ENCODE data around the gene IRS1. TPM values are rescaled to one million over a fixed set of nuclear protein-coding genes. Genes with fewer than 3 reads are reported as not detected.

IRS1 gene
- total and polyA plus RNA-seq, 8 donors, result 13.3 to 43.5 (median 34.7) TPM

DNA sequence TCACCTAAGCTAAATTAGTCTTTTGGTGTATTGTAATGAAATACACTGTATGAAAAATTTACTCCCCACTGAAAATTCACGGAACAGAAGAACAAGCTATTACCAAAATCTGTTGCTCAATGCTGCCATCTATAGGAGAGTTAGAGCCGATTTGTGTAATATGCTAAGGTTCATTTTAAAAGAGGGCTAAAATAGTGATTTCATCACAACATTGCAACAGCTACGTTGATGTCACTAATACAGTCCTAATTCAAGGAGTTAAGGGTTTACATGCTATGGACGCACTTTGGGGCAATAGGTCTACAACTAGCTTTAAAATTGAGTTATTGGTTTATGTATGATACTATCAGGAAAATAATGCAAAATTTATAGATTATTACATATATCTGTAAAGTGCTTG is 3.0 kb upstream of the IRS1 start:
- peak; percentile 70 to 80 for TF ChIP-seq CTCF (IDR thresholded peaks at IDR 0.05)
- DNase-seq, result peak in 1 of 4 donors; percentile 87

GRCh38 chr2:226800941-226801784 is 1.5 kb upstream of the IRS1 start:
- Histone ChIP-seq H3K4me3 (peak overlapping the region; percentile 57 to 68), H3K4me1 (peaks cover 6 to 49% of the 10 kb centered on the region in 2 donors), H3K27ac (peak overlapping the region in 1 of 2 donors; percentile 91), H3K9me3 (no peaks in the 10 kb centered on the region), H3K27me3 (peaks cover 0 to 85% of the 10 kb centered on the region in 2 donors), H3K36me3 (no peaks in the 10 kb centered on the region)
- DNase-seq (peak in 3 of 4 donors; percentile 84 to 92 (median 89)), ATAC-seq (peak; percentile 82)
- no peak for TF ChIP-seq CTCF (IDR thresholded peaks at IDR 0.05)
- intact Hi-C loops (cut with DNase I), result loop anchor here in 1 of 2 donors (5.0 to 10.0 kb wide), 2 partner anchors 916 to 1129 kb away; no protein-coding TSS in a partner anchor

More for the DNA sequence above, 3.0 kb upstream of the IRS1 start:
- no peak for ATAC-seq
- Histone ChIP-seq H3K4me3 (no peak overlapping the region), H3K27me3 (peaks cover 0 to 74% of the 10 kb centered on the region in 2 donors), H3K27ac (no peak overlapping the region), H3K9me3 (no peaks in the 10 kb centered on the region), H3K4me1 (peaks cover 3 to 43% of the 10 kb centered on the region in 2 donors), H3K36me3 (no peaks in the 10 kb centered on the region)
- intact Hi-C loops (cut with DNase I), result loop anchor here in 1 of 2 donors (5.0 to 10.0 kb wide), 2 partner anchors 918 to 1130 kb away; no protein-coding TSS in a partner anchor

GRCh38 chr2:226799976-226800940 is 638 bp upstream of the IRS1 start:
- Histone ChIP-seq H3K9me3 (no peaks in the 10 kb centered on the region), H3K27ac (peak overlapping the region; percentile 74 to 91), H3K4me3 (peak overlapping the region; percentile 57 to 68), H3K4me1 (peaks cover 10 to 49% of the 10 kb centered on the region in 2 donors), H3K36me3 (no peaks in the 10 kb centered on the region), H3K27me3 (peaks cover 0 to 81% of the 10 kb centered on the region in 2 donors)
- peak in 1 of 4 donors; percentile 24 for DNase-seq
- TF ChIP-seq CTCF (IDR thresholded peaks at IDR 0.05), result peak in 1 of 2 donors; percentile 26
- intact Hi-C loops (cut with DNase I), result loop anchor here in 1 of 2 donors (5.0 to 10.0 kb wide), 4 partner anchors 145 to 1128 kb away; no protein-coding TSS in a partner anchor
- ATAC-seq, result peak; percentile 9

DNA sequence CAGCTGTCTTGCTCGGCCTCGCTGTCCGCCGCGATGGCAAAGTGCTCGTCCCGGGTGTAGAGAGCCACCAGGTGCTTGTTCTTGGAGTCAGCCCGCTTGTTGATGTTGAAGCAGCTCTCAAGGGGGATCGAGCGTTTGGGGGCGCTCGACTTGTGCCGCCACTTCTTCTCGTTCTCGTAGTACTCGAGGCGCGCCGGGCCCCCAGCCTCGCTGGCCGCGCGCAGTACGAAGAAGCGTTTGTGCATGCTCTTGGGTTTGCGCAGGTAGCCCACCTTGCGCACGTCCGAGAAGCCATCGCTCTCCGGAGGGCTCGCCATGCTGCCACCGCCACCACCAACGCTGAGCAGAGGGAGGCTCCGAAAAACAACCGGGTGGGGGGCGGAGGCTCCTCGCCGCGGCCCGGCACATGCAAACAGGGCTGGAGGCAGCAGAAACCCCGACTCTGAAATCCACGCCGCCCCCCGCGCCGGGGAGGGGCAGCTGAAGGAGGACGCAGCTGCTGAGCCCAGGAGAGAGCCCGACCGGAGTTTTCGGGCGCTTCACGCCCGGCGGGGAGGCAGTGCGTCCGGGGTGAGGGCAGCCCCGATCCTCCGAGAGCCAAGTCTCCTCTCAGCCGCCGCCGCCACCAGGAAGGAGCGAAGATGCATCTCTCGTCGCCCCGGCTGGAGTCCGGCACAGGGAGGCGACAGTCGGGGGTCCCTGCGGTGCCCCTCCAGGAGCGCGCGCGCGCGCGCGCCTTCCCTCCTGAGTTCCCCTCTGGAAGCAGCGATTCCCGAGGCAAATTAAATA is 1.0 kb downstream of the IRS1 start:
- Histone ChIP-seq H3K4me1 (peaks cover 12 to 54% of the 10 kb centered on the region in 2 donors), H3K4me3 (peak overlapping the region; percentile 57 to 68), H3K27me3 (peaks cover 0 to 65% of the 10 kb centered on the region in 2 donors), H3K27ac (peak overlapping the region; percentile 76 to 91), H3K9me3 (no peaks in the 10 kb centered on the region), H3K36me3 (no peaks in the 10 kb centered on the region)
- ATAC-seq, result peak; percentile 4
- TF ChIP-seq CTCF (IDR thresholded peaks at IDR 0.05), result no peak
- DNase-seq, result peak in 3 of 4 donors; percentile 59 to 83 (median 69)
- intact Hi-C loops (cut with DNase I), result loop anchor here in 1 of 2 donors (10.0 kb wide), 2 partner anchors 144 to 584 kb away; no protein-coding TSS in a partner anchor
